GM12891 (cell line): ENCODE results near the gene JPH2.

Experiments used
- POLR2A ChIP-seq: IDR thresholded peaks from 2 replicates; pipeline ENCODE4 v1.6.1; 2011; ENCODE audit warnings: low read depth, low read length, control low read depth
- POLR2AphosphoS5 ChIP-seq: IDR thresholded peaks from 2 replicates; pipeline ENCODE4 v1.6.1; 2011; ENCODE audit warnings: low read depth, low read length, control low read depth
- SPI1 ChIP-seq: IDR thresholded peaks from 2 replicates; pipeline ENCODE4 v1.6.1; 2011; ENCODE audit warnings: low read depth, low read length, control low read depth
- TAF1 ChIP-seq: IDR thresholded peaks from 2 replicates; pipeline ENCODE4 v1.6.1; 2011; ENCODE audit warnings: low read depth, low read length, control low read depth

GRCh38 chr20:44188752-44189151 is 1.8 kb upstream of the JPH2 start:
- no peak for TF ChIP-seq POLR2A
- TF ChIP-seq POLR2AphosphoS5, result no peak
- no peak for TF ChIP-seq TAF1
- TF ChIP-seq SPI1, result no peak
